HG03280 (cell line): ENCODE results near the gene DOC2B.
"Not testable (repeated sequence)": the region's sequence is repeated elsewhere in the genome, so short reads cannot be mapped to it uniquely, and the experiment has no call there.

Source experiments
- ATAC-seq: cut with Tn5 transposase; IDR thresholded peaks from one replicate; pipeline ENCODE4 v1.9.1; 2021; ENCODE audit warnings: mild to moderate bottlenecking, moderate library complexity; ENCODE audit not compliant: unreplicated experiment

Gene DOC2B

DNA sequence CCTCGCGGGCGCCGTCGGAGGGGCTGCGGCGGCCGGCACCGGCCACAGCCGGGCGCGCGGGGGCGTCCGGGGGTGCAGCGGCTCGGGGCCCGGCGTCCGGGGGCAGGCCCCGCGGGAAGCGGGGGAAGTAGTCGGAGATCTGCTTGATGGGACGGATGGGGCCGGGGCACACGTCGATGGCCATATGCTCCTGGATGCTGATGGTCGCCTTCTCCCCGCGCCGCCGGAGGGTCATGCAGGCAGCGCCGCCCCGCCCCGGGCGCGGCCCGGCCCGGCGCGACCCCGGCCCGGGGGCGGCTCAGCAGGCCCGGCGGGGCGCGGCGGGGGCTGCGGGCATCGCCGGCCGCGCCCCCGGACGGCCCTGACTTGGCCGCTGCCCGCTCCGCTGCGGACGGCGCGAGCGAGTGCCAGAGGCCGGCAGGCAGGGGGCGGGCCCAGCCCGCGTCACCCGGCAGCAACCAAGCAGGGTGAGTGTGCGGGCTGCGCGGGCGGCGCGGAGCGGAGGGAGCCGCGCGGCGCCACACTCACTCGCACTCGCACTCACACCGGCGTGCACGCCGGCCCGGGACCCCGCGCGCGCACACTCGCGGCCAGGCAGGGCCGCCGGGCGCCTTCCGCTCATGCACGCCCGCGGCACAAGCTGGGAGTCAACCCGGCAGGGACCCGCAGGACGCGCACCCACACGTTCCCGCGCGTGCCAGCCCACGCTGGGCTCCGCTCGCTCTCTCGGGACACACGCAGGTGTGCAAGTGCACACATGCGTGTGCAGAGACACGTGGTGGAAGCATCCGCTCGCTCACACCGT, at the start of gene DOC2B:
DOC2B (minus strand) TSS at position 406 of the 805 bp plus-strand sequence; CDS start at position 235, 171 bp downstream.
- ATAC-seq: no peak

- ATAC-seq: no peak
Observed at GRCh38 chr17:230395-230770, 48.9 kb upstream of the DOC2B start.

- ATAC-seq: no peak
Observed at GRCh38 chr17:229709-230394, 48.4 kb upstream of the DOC2B start.

GRCh38 chr17:228951-229708, 47.7 kb upstream of the DOC2B start:
- no peak for ATAC-seq

GRCh38 chr17:227946-228615, 46.6 kb upstream of the DOC2B start:
- ATAC-seq: no peak

GRCh38 chr17:227078-227945, 45.9 kb upstream of the DOC2B start:
- ATAC-seq: no peak

- no peak for ATAC-seq
Observed at GRCh38 chr17:226108-227077, 44.9 kb upstream of the DOC2B start.

DNA sequence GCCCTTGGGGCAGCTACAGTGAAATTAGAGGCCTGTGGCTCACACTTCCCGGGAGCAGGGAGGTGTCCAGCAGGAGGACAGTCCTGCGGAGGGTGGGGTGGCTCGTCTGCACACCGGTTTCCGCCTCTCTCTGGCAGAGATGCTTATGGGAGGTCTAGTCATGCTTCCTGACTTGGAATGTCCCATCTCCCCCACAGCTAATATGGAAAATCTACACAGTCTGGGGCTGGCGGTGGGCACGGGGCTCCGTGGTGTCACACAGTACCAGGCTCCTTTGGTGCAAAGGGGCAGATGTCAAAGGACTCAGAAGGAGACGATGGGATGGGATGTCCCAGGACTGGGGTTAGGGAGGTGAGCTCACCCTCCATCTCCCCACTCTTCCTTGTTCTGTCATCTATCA, 44.1 kb upstream of the DOC2B start:
- ATAC-seq: no peak

DNA sequence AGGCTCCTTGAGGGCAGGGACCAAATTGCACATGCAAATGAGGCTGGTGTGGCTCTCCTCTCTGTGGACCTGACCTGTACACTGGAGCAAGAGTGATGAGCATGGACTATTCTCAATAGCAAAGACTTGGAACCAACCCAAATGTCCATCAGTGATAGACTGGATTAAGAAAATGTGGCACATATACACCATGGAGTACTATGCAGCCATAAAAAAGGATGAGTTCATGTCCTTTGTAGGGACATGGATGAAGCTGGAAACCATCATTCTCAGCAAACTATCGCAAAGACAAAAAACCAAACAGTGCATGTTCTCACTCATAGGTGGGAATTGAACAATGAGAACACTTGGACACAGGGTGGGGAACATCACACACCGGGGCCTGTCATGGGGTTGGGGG, 43.1 kb upstream of the DOC2B start:
- ATAC-seq: not testable (repeated sequence)

DNA sequence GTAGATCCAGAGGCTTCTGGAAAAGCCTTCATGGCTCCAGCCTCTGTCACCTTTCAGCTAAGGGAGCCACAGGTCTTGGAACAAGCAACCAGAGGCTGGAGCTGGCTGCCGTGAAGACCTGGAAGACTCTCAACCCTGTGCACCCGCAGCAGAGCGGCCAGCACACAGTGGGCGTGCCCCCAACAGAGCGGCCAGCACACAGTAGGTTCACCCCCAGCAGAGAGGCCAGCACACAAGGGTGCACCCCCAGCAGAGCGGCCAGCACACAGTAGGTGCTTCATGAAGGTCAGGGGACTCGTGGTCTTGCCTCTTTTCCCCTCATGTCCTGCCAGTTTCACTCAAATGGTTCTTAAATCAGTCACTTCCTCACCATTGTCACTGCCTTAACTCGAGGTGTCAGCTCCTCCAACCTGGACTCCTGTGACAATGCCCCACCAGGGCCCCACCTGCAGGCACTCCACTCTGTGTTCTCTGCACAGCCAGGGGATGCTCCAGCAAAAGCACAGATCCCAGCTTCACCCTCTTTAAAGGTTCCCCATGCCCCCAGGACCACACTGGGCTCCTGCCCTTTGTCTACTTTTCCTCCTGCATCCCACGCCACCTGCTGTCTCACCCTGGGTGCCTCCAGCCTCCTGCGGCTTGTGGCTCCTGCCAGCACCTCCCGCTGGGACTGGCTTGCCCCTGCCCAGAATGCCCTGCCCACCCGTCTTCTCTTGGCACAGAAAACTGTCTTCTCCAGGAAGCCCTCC, 42.4 kb upstream of the DOC2B start:
- ATAC-seq: no peak

- no peak for ATAC-seq
Observed at GRCh38 chr17:222172-222571, 40.7 kb upstream of the DOC2B start.

DNA sequence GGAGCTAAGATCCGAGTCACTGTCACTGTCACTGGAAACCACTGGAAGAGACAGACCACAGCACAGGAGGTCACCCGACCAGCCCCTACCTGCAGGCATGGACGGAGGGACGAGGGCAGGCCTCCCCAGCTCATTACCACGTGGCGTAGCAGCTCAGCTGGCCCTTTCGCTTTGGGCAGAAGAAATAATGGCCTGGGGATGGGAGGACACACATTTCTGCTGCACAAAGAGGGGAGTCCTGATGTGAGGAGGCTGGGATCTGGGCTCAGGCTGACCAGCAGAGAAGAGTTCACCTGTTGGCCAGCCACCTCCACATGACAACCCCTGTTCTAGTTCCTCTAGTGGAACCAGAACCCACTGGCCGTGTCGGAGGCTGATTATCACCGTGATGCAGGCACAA, 38.2 kb upstream of the DOC2B start:
- no peak for ATAC-seq

DNA sequence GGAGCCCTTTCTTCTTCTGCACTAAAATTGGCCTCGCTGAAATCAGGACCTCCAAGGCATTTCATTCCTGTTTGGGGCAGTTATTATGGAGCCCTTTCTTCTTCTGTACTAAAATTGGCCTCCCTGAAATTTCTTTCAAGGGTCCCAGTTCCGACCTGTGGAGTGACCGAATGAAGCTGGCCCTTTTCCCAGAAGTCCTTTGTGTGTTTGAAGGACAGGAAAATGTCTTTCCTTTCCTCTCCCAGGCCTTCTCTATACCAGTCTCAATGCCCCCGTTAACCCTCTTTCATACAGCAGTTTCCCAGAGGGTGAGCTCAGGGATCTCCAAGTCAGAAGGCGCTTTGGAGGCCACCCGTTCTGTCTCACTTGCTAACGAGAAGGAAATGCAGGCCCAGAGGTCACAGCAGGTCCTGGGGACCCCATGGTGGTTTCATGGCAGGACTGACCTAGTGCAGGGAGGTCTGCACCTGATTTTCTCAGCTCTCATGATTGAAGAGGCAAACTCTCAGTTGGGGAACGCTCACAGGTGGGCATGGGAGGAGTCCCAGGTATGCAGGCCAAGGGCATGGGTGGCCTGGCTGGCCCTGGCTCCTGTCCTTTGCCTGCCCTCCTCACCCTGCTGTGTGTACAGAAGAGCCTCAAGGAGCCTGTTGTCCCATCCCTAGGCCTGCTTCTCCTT, 37.1 kb upstream of the DOC2B start:
- no peak for ATAC-seq

GRCh38 chr17:216625-217024, 35.2 kb upstream of the DOC2B start:
- ATAC-seq: no peak

- ATAC-seq: not testable (repeated sequence)
Observed at GRCh38 chr17:215563-216478, 34.4 kb upstream of the DOC2B start.

DNA sequence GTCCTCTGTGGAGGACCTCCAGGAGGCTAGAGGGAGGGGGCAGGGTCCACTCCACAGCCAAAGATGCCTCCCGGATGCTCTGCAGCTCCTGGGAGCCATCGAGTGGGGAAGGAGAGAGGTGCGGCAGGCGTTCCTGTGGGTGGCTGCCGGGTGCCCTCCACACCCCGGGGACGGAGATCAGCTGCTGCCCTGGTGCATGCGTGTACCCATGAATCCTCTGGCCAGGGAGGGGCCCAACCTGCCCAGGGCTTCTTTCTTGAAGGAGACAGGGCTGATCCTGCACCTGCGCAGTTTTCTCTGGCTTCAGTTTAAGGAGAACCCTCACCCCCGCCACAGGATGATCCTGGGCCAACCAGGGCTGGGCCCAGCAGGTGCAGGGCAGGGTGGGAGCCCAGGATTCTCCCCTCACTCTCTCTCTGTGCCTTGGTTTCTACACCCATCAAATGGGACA, 33.5 kb upstream of the DOC2B start:
- no peak for ATAC-seq
